ENCODE results near the gene RFT1. TPM values are rescaled to one million over a fixed set of nuclear protein-coding genes. Genes with fewer than 3 reads are reported as not detected.

Gene RFT1
- total RNA-seq, 5 donors from 2014 or later (not counting 1 experiment from before 2014, with no cell fraction given): 14.4 to 27.8 (median 26.6) TPM

DNA sequence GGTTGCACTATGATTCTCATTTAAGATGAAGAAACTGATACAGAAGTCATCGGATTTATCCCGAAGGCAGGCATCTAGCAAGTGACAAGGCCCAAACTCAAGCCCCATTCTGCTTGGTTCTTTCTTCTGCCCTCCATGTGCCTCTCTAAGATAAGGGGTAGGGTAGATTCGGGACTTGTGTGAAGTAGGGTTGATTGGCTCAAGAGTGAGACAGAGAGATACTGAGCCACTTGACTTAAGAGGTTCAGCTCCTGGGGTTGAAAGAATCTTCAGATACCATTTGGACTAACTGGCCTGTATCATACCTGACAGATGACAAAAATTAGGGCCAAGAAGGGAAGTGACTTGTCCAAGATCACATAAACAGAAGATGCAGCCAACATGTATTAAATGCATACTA lies 891 bp downstream of the RFT1 start:
- peak in 1 of 35 experiments; percentile 14 for DNase-seq
- H3K4me1 Mint-ChIP-seq: peaks cover 25 to 31% (median 30%) of the 10 kb centered on the region in 3 donors
- no peak for ATAC-seq (replicated peaks in 1 of 4)
- peak overlapping the region; percentile 87 to 91 (median 90) for H3K4me3 Mint-ChIP-seq
- H3K36me3 Mint-ChIP-seq: peaks cover 7% of the 10 kb centered on the region
- no peaks in the 10 kb centered on the region for H3K9me3 Mint-ChIP-seq
- WGBS (ENCODE audit: insufficient coverage): 80% methylated on average over 2 of the region's 3 CpGs
- Histone ChIP-seq H3K36me3 (ENCODE audit: control insufficient read depth in 2 of 2, extremely low read depth in 1 of 2, insufficient read depth in 1 of 2, low read length in 1 of 2) (peaks cover 6 to 17% of the 10 kb centered on the region in 2 donors), H3K9me3 (no peaks in the 10 kb centered on the region), H3K27ac (ENCODE audit: low read length) (peak overlapping the region; percentile 95), H3K27me3 (replicated peaks in 1 of 2; ENCODE audit: control insufficient read depth in 2 of 2, extremely low read depth in 1 of 2, insufficient read depth in 2 of 2, low read length in 1 of 2) (no peaks in the 10 kb centered on the region), H3K4me1 (ENCODE audit: control insufficient read depth in 1 of 2, extremely low read depth in 1 of 2, insufficient read depth in 2 of 2, low read length in 2 of 2) (peaks cover 12 to 19% of the 10 kb centered on the region in 2 experiments), H3K4me3 (ENCODE audit: control insufficient read depth in 1 of 2, extremely low read depth in 1 of 2, low read length in 1 of 2) (peak overlapping the region; percentile 81 to 85)
- H3K27ac Mint-ChIP-seq: peak overlapping the region; percentile 95 to 99
- no peaks in the 10 kb centered on the region for H3K27me3 Mint-ChIP-seq
- ChIA-PET CTCF (interaction anchor here in 1 of 2 donors (0.6 kb wide), 1 partner anchor 64 kb away, joined by 3 read pairs; no protein-coding TSS in a partner anchor), POLR2A (interaction anchor here in 1 of 2 donors (0.5 kb wide), 1 partner anchor 176 kb away, joined by 4 read pairs; no protein-coding TSS in a partner anchor)

GRCh38 chr3:53126601-53127000 lies 3.6 kb downstream of the RFT1 start:
- no CpG with 5 or more reads among the region's 2 CpGs for WGBS (ENCODE audit: insufficient coverage)

DNA sequence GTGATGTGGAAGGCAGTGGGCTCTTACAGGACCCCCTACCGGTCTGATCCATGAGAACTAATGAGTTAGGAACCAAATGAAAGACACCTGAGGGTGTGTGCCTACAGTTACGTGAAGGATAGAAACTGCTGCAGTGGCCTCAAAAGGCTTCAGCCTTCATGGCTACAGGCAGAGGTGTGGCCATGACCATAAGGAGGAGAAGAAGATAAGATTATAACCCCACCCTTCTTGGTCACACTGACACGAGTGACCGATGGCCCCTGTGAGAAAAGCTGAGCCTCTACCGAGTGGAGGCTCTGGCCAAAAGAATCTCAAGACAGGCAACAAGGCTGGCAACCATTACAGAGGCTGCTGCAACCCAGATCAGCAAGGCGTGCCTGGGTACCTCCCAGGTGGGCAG lies 6.3 kb downstream of the RFT1 start:
- Mint-ChIP-seq H3K4me3 (no peak overlapping the region), H3K9me3 (no peaks in the 10 kb centered on the region), H3K36me3 (peaks cover 38% of the 10 kb centered on the region), H3K27ac (no peak overlapping the region), H3K4me1 (peaks cover 4 to 9% (median 9%) of the 10 kb centered on the region in 3 donors), H3K27me3 (no peaks in the 10 kb centered on the region)
- Histone ChIP-seq H3K27ac (ENCODE audit: low read length) (no peak overlapping the region), H3K9me3 (no peaks in the 10 kb centered on the region), H3K36me3 (ENCODE audit: control insufficient read depth in 2 of 2, extremely low read depth in 1 of 2, insufficient read depth in 1 of 2, low read length in 1 of 2) (peaks cover 9 to 69% of the 10 kb centered on the region in 2 donors), H3K27me3 (replicated peaks in 1 of 2; ENCODE audit: control insufficient read depth in 2 of 2, extremely low read depth in 1 of 2, insufficient read depth in 2 of 2, low read length in 1 of 2) (no peaks in the 10 kb centered on the region), H3K4me1 (ENCODE audit: control insufficient read depth in 1 of 2, extremely low read depth in 1 of 2, insufficient read depth in 2 of 2, low read length in 2 of 2) (peaks cover 0 to 1% of the 10 kb centered on the region in 2 experiments), H3K4me3 (ENCODE audit: control insufficient read depth in 1 of 2, extremely low read depth in 1 of 2, low read length in 1 of 2) (no peak overlapping the region)
- ChIA-PET CTCF (interaction anchor here in 1 of 2 donors (1.5 kb wide), 1 partner anchor 10 kb away, joined by 5 read pairs; no protein-coding TSS in a partner anchor), POLR2A (no interaction called here)
- ATAC-seq (replicated peaks in 1 of 4) (no peak), DNase-seq (no peak)
- WGBS (ENCODE audit: insufficient coverage): 92% methylated on average over 2 of the region's 6 CpGs

More at GRCh38 chr3:53126601-53127000, 3.6 kb downstream of the RFT1 start:
- H3K36me3 ChIP-seq (ENCODE audit: control insufficient read depth in 2 of 2, extremely low read depth in 1 of 2, insufficient read depth in 1 of 2, low read length in 1 of 2): peaks cover 6 to 44% of the 10 kb centered on the region in 2 donors
- no peaks in the 10 kb centered on the region for H3K27me3 Mint-ChIP-seq
- CTCF ChIA-PET: no interaction called here
- H3K4me1 Mint-ChIP-seq: peaks cover 21 to 32% (median 30%) of the 10 kb centered on the region in 3 donors
- no peak overlapping the region for H3K27ac ChIP-seq (ENCODE audit: low read length)
- H3K9me3 Mint-ChIP-seq: no peaks in the 10 kb centered on the region
- no peak for ATAC-seq (replicated peaks in 1 of 4)
- DNase-seq: no peak
- POLR2A ChIA-PET: no interaction called here
- H3K9me3 ChIP-seq: no peaks in the 10 kb centered on the region
- no peak overlapping the region for H3K4me3 ChIP-seq (ENCODE audit: control insufficient read depth in 1 of 2, extremely low read depth in 1 of 2, low read length in 1 of 2)
- H3K27ac Mint-ChIP-seq: no peak overlapping the region
- peaks cover 26% of the 10 kb centered on the region for H3K36me3 Mint-ChIP-seq
- no peaks in the 10 kb centered on the region for H3K27me3 ChIP-seq (replicated peaks in 1 of 2; ENCODE audit: control insufficient read depth in 2 of 2, extremely low read depth in 1 of 2, insufficient read depth in 2 of 2, low read length in 1 of 2)
- H3K4me1 ChIP-seq (ENCODE audit: control insufficient read depth in 1 of 2, extremely low read depth in 1 of 2, insufficient read depth in 2 of 2, low read length in 2 of 2): peaks cover 12 to 19% of the 10 kb centered on the region in 2 experiments
- H3K4me3 Mint-ChIP-seq: no peak overlapping the region

DNA sequence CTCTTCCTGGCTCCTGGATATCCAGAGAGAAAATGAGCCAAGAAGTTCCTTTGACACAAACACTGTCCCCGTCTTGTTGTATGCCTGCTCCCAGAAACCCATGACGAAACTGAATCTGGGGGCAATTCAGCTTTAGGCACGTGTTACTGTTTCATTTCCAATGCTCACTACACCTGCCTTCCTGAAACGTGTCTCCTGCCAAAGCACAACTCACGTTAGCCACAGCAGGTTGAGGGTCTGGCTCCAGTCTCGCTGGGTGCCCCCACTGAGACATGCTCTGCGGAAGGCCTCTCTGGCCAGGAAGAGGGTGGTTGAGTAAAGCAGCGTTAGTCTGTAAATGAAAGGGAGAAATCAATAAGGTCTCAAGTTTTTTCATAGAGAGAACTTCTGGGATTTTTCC lies 6.7 kb downstream of the RFT1 start:
- H3K9me3 Mint-ChIP-seq: no peaks in the 10 kb centered on the region

DNA sequence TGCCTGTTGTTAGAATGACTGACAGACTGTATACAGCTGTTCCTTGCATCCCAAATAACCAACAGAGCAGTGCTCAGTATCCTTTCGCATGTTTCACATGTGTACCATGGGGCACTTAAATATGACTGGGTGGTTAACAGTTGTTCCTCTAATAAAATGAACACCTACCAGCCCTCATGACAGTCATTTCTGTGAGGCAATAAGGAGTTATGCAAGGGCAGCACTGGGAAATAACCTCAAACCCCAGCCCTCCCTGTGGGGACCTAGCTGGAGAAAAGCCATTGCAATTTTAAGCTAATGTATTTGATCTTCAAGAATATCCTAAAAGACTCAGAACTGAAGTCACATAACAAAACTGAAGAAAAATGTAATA lies 7.3 kb downstream of the RFT1 start:
- no peaks in the 10 kb centered on the region for H3K27me3 Mint-ChIP-seq

More for the DNA sequence above, 6.7 kb downstream of the RFT1 start:
- Mint-ChIP-seq H3K27ac (no peak overlapping the region), H3K4me3 (no peak overlapping the region), H3K36me3 (peaks cover 40% of the 10 kb centered on the region), H3K4me1 (peaks cover 4 to 6% (median 6%) of the 10 kb centered on the region in 3 donors), H3K27me3 (no peaks in the 10 kb centered on the region)
- H3K27me3 ChIP-seq (replicated peaks in 1 of 2; ENCODE audit: control insufficient read depth in 2 of 2, extremely low read depth in 1 of 2, insufficient read depth in 2 of 2, low read length in 1 of 2): no peaks in the 10 kb centered on the region
- no peak for DNase-seq
- H3K36me3 ChIP-seq (ENCODE audit: control insufficient read depth in 2 of 2, extremely low read depth in 1 of 2, insufficient read depth in 1 of 2, low read length in 1 of 2): peaks cover 12 to 74% of the 10 kb centered on the region in 2 donors
- no peaks in the 10 kb centered on the region for H3K9me3 ChIP-seq
- H3K4me1 ChIP-seq (ENCODE audit: control insufficient read depth in 1 of 2, extremely low read depth in 1 of 2, insufficient read depth in 2 of 2, low read length in 2 of 2): no peaks in the 10 kb centered on the region
- POLR2A ChIA-PET: no interaction called here
- 94% methylated on average over 6 of the region's 8 CpGs for WGBS (ENCODE audit: insufficient coverage)
- no peak overlapping the region for H3K27ac ChIP-seq (ENCODE audit: low read length)
- ATAC-seq (replicated peaks in 1 of 4): no peak
- CTCF ChIA-PET: interaction anchor here in 1 of 2 donors (1.4 kb wide), 1 partner anchor 9 kb away, joined by 3 read pairs; no protein-coding TSS in a partner anchor
- H3K4me3 ChIP-seq (ENCODE audit: control insufficient read depth in 1 of 2, extremely low read depth in 1 of 2, low read length in 1 of 2): no peak overlapping the region

GRCh38 chr3:53122255-53122932 lies 7.8 kb downstream of the RFT1 start:
- no peak for ATAC-seq (replicated peaks in 1 of 4)
- Histone ChIP-seq H3K4me3 (ENCODE audit: control insufficient read depth in 1 of 2, extremely low read depth in 1 of 2, low read length in 1 of 2) (no peak overlapping the region), H3K27ac (ENCODE audit: low read length) (no peak overlapping the region), H3K27me3 (replicated peaks in 1 of 2; ENCODE audit: control insufficient read depth in 2 of 2, extremely low read depth in 1 of 2, insufficient read depth in 2 of 2, low read length in 1 of 2) (no peaks in the 10 kb centered on the region), H3K9me3 (no peaks in the 10 kb centered on the region), H3K36me3 (ENCODE audit: control insufficient read depth in 2 of 2, extremely low read depth in 1 of 2, insufficient read depth in 1 of 2, low read length in 1 of 2) (peaks cover 12 to 85% of the 10 kb centered on the region in 2 donors), H3K4me1 (ENCODE audit: control insufficient read depth in 1 of 2, extremely low read depth in 1 of 2, insufficient read depth in 2 of 2, low read length in 2 of 2) (no peaks in the 10 kb centered on the region)
- WGBS (ENCODE audit: insufficient coverage): 94% methylated on average over 3 of the region's 4 CpGs
- no peaks in the 10 kb centered on the region for H3K9me3 Mint-ChIP-seq
- H3K4me1 Mint-ChIP-seq: peaks cover 2 to 4% (median 3%) of the 10 kb centered on the region in 3 donors
- DNase-seq: no peak
- no peak overlapping the region for H3K27ac Mint-ChIP-seq
- CTCF ChIA-PET: interaction anchor here in 1 of 2 donors (1.4 kb wide), 1 partner anchor 8 kb away, joined by 3 read pairs; no protein-coding TSS in a partner anchor
- no peak overlapping the region for H3K4me3 Mint-ChIP-seq
- peaks cover 47% of the 10 kb centered on the region for H3K36me3 Mint-ChIP-seq
- POLR2A ChIA-PET: interaction anchor here in 1 of 2 donors (0.6 kb wide), 2 partner anchors 9 to 39 kb away, joined by 3 to 4 read pairs; partner anchors contain the start of gene PRKCD
- no peaks in the 10 kb centered on the region for H3K27me3 Mint-ChIP-seq

More for the DNA sequence above, 7.3 kb downstream of the RFT1 start:
- DNase-seq: no peak
- Mint-ChIP-seq H3K4me3 (no peak overlapping the region), H3K9me3 (no peaks in the 10 kb centered on the region), H3K36me3 (peaks cover 46% of the 10 kb centered on the region), H3K4me1 (peaks cover 2 to 4% (median 3%) of the 10 kb centered on the region in 3 donors), H3K27ac (no peak overlapping the region)
- peaks cover 12 to 80% of the 10 kb centered on the region in 2 donors for H3K36me3 ChIP-seq (ENCODE audit: control insufficient read depth in 2 of 2, extremely low read depth in 1 of 2, insufficient read depth in 1 of 2, low read length in 1 of 2)
- CTCF ChIA-PET: interaction anchor here in 1 of 2 donors (1.4 kb wide), 1 partner anchor 9 kb away, joined by 3 read pairs; no protein-coding TSS in a partner anchor
- ATAC-seq (replicated peaks in 1 of 4): no peak
- WGBS (ENCODE audit: insufficient coverage): no CpG with 5 or more reads among the region's 1 CpG
- no peaks in the 10 kb centered on the region for H3K9me3 ChIP-seq
- H3K27me3 ChIP-seq (replicated peaks in 1 of 2; ENCODE audit: control insufficient read depth in 2 of 2, extremely low read depth in 1 of 2, insufficient read depth in 2 of 2, low read length in 1 of 2): no peaks in the 10 kb centered on the region
- POLR2A ChIA-PET: interaction anchor here in 1 of 2 donors (0.6 kb wide), 1 partner anchor 38 kb away, joined by 3 read pairs; the partner anchor contains the start of gene PRKCD
- no peak overlapping the region for H3K4me3 ChIP-seq (ENCODE audit: control insufficient read depth in 1 of 2, extremely low read depth in 1 of 2, low read length in 1 of 2)
- H3K27ac ChIP-seq (ENCODE audit: low read length): no peak overlapping the region
- H3K4me1 ChIP-seq (ENCODE audit: control insufficient read depth in 1 of 2, extremely low read depth in 1 of 2, insufficient read depth in 2 of 2, low read length in 2 of 2): no peaks in the 10 kb centered on the region

All from T-cell (primary cell).